B cell (primary cell): ENCODE results near the gene CNTN4. TPM values are rescaled to one million over a fixed set of nuclear protein-coding genes. Genes with fewer than 3 reads are reported as not detected.

Experiments
- ATAC-seq: fragments of 200-7000 bp; cut with Tn5 transposase; one replicate; pipeline ENCODE4 v1.10.0; 2021; ENCODE audit warnings: low read depth, mild to moderate bottlenecking, moderate number of reproducible peaks, moderate library complexity
- CTCF ChIA-PET: fragments of 350-600 bp; sonication (Branson Sonifier 250); formaldehyde crosslinking; loops from one replicate; lab custom pipeline; 2021; ENCODE audit warnings: antibody characterized with exemption, inconsistent platforms; lab: Charles Lee
- POLR2A ChIA-PET: fragments of 350-600 bp; sonication (Branson Sonifier 250); formaldehyde crosslinking; loops from one replicate; lab custom pipeline; 2021; ENCODE audit warnings: antibody characterized with exemption; lab: Charles Lee
- DNase-seq: peaks from one replicate; pipeline ENCODE4 v3.0.0; 2013
- H2AFZ ChIP-seq: 2 replicates; pipeline ENCODE4 v1.6.1; 2012; ENCODE audit warnings: mild to moderate bottlenecking, low read depth, low read length; ENCODE audit not compliant: insufficient read depth, poor library complexity, severe bottlenecking
- H3K27ac ChIP-seq, 2 donors: 1 replicate in 1 of 2; 2 replicates in 1 of 2; pipeline ENCODE4 v1.5.1; 2012 to 2013; ENCODE audit warnings: low read length in 2 of 2, mild to moderate bottlenecking in 2 of 2, moderate library complexity in 1 of 2
- H3K27me3 ChIP-seq, 4 experiments: fragments of 200-600 bp in 1 of 4; sonication (generic) in 1 of 4; replicated peaks in 1 of 4; 1 replicate in 2 of 4; 2 replicates in 2 of 4; pipeline versions ENCODE4 v1.6.1 to v1.7.0; 2013 to 2016; ENCODE audit warnings: low read length in 3 of 4, mild to moderate bottlenecking in 2 of 4, mixed read lengths in 1 of 4, moderate library complexity in 1 of 4; ENCODE audit not compliant: insufficient read depth in 4 of 4, control insufficient read depth in 3 of 4; ENCODE audit errors: control extremely low read depth in 1 of 4
- H3K36me3 ChIP-seq, 2 experiments: replicated peaks in 1 of 2; 1 replicate in 1 of 2; 2 replicates in 1 of 2; pipeline versions ENCODE4 v1.6.1 to v1.7.1; 2013; ENCODE audit warnings: low read length in 1 of 2; ENCODE audit not compliant: insufficient read depth in 2 of 2, control insufficient read depth in 1 of 2; ENCODE audit errors: control extremely low read depth in 1 of 2, extremely low read depth in 1 of 2
- H3K4me1 ChIP-seq, 2 donors: fragments of 200-600 bp in 1 of 2; sonication (generic) in 1 of 2; 1 replicate in 1 of 2; 2 replicates in 1 of 2; pipeline versions ENCODE4 v1.5.1 to v1.6.1; 2013 to 2017; ENCODE audit warnings: low read length in 2 of 2; ENCODE audit not compliant: control insufficient read depth in 2 of 2, insufficient read depth in 2 of 2
- H3K4me2 ChIP-seq: replicated peaks from 2 replicates; pipeline ENCODE3; 2012; ENCODE audit warnings: mild to moderate bottlenecking, low read depth, low read length; ENCODE audit not compliant: poor library complexity, severe bottlenecking
- H3K4me3 ChIP-seq, 5 experiments: fragments of 200-600 bp in 1 of 5; sonication (generic) in 1 of 5; 1 replicate in 3 of 5; 2 replicates in 2 of 5; pipeline versions ENCODE4 v1.5.1 to v1.7.0; 2011 to 2016; ENCODE audit warnings: low read length in 4 of 5, mild to moderate bottlenecking in 4 of 5, low read depth in 2 of 5, control low read depth in 1 of 5, moderate library complexity in 1 of 5; ENCODE audit not compliant: insufficient read depth in 1 of 5; ENCODE audit errors: control extremely low read depth in 1 of 5, extremely low read depth in 1 of 5
- H3K79me2 ChIP-seq: fragments of 200-600 bp; sonication (generic); one replicate; pipeline ENCODE4 v1.6.0; 2016; ENCODE audit warnings: low read length; ENCODE audit not compliant: control insufficient read depth, insufficient read depth
- H3K9ac ChIP-seq: fragments of 200-600 bp; sonication (generic); 2 replicates; pipeline ENCODE4 v1.6.1; 2017; ENCODE audit warnings: mild to moderate bottlenecking, low read length, moderate library complexity
- H3K9me3 ChIP-seq, 3 donors: one replicate each; pipeline versions ENCODE4 v1.6.1 to v1.7.1; 2013; ENCODE audit warnings: low read length in 2 of 3; ENCODE audit not compliant: control insufficient read depth in 2 of 3, insufficient read depth in 1 of 3; ENCODE audit errors: control extremely low read depth in 1 of 3
- H4K20me1 ChIP-seq: 2 replicates; pipeline ENCODE4 v1.6.0; 2012; ENCODE audit warnings: mild to moderate bottlenecking, low read length; ENCODE audit not compliant: insufficient read depth, control insufficient read depth, poor library complexity, severe bottlenecking
- H3K27ac Mint-ChIP-seq: one replicate; pipeline ENCODE4 v1.8.0; 2021; ENCODE audit warnings: mixed read lengths
- H3K27me3 Mint-ChIP-seq: one replicate; pipeline ENCODE4 v1.8.0; 2021; ENCODE audit warnings: mixed read lengths
- H3K4me1 Mint-ChIP-seq: one replicate; pipeline ENCODE4 v1.8.0; 2021; ENCODE audit warnings: mixed read lengths
- H3K4me3 Mint-ChIP-seq: one replicate; pipeline ENCODE4 v1.8.0; 2021; ENCODE audit warnings: mixed read lengths
- H3K9me3 Mint-ChIP-seq: one replicate; pipeline ENCODE4 v1.8.0; 2022; ENCODE audit warnings: mixed read lengths; ENCODE audit not compliant: insufficient read depth
- CTCF ChIP-seq: fragments of 200-600 bp; IDR thresholded peaks from one replicate; pipeline ENCODE4 v1.8.0; 2022; ENCODE audit warnings: antibody characterized with exemption, mild to moderate bottlenecking
- EZH2 ChIP-seq: IDR thresholded peaks from 2 replicates; pipeline ENCODE4 v1.6.1; 2012; ENCODE audit warnings: borderline replicate concordance, low read depth, mild to moderate bottlenecking, moderate library complexity, low read length; ENCODE audit not compliant: insufficient read depth, poor library complexity, severe bottlenecking
- WGBS: methylation state at CpG from one replicate; pipeline ENCODE4 v1.1.5; 2013; ENCODE audit warnings: missing lambda C conversion rate; ENCODE audit not compliant: insufficient coverage; 5-methylcytosine and 5-hydroxymethylcytosine counted together
- intact Hi-C: fragments of 100-400 bp; cut with micrococcal nuclease; formaldehyde crosslinking; loops from one replicate; pipeline ENCODE4 v1.10.0; 2022
- polyA plus RNA-seq: library from polyadenylated mRNA; depleted of rRNA; stranded (reverse); fragments of >200 nt; gene quantifications from 2 replicates; pipeline ENCODE4 v1.2.3, GENCODE V29; 2012
- total RNA-seq, 2 donors: library from RNA; stranded (reverse); fragments of 120-200 nt in 1 of 2; gene quantifications; 1 replicate in 1 of 2; 2 replicates in 1 of 2; pipeline versions ENCODE4 v1.2.3 to v1.2.4, GENCODE V29; 2013 to 2022

Gene CNTN4
- total and polyA plus RNA-seq, 2 donors (not counting 1 experiment from before 2014, with no cell fraction given) = 0.05 TPM; not detected in 1

GRCh38 chr3:2099779-2100191 lies 1.1 kb downstream of the CNTN4 start:
- Histone ChIP-seq H3K4me1 (no peaks in the 10 kb centered on the region), H2AFZ (no peak overlapping the region), H3K27ac (no peak overlapping the region), H3K4me2 (no peak overlapping the region), H4K20me1 (no peaks in the 10 kb centered on the region), H3K9me3 (peaks cover 0 to 3% (median 0%) of the 10 kb centered on the region in 3 donors), H3K4me3 (no peak overlapping the region), H3K79me2 (no peaks in the 10 kb centered on the region), H3K9ac (no peak overlapping the region), H3K36me3 (no peaks in the 10 kb centered on the region), H3K27me3 (peaks cover 0 to 23% (median 11%) of the 10 kb centered on the region in 4 experiments)
- intact Hi-C loops = no loop called here
- CTCF ChIA-PET = no interaction called here
- POLR2A ChIA-PET = no interaction called here
- H3K27me3 Mint-ChIP-seq = peaks cover 43% of the 10 kb centered on the region
- DNase-seq (no peak), ATAC-seq (no peak)
- H3K4me3 Mint-ChIP-seq = peak overlapping the region; percentile 57
- H3K27ac Mint-ChIP-seq = no peak overlapping the region
- 10% methylated on average over 16 of the region's 26 CpGs for WGBS
- no peaks in the 10 kb centered on the region for H3K9me3 Mint-ChIP-seq
- peaks cover 7% of the 10 kb centered on the region for H3K4me1 Mint-ChIP-seq
- TF ChIP-seq EZH2 (no peak), CTCF (no peak)

GRCh38 chr3:2106438-2106837 lies 7.8 kb downstream of the CNTN4 start:
- H3K36me3 ChIP-seq = no peaks in the 10 kb centered on the region
- H3K4me3 ChIP-seq = no peak overlapping the region
- no peaks in the 10 kb centered on the region for H3K27me3 ChIP-seq
- WGBS = 65% methylated on average over 6 of the region's 6 CpGs
- H3K27ac ChIP-seq = no peak overlapping the region
- peaks cover 0 to 8% (median 0%) of the 10 kb centered on the region in 3 donors for H3K9me3 ChIP-seq
- ChIA-PET CTCF (no interaction called here), POLR2A (no interaction called here)
- no peak overlapping the region for H3K9ac ChIP-seq
- Mint-ChIP-seq H3K27ac (no peak overlapping the region), H3K4me3 (no peak overlapping the region), H3K9me3 (no peaks in the 10 kb centered on the region), H3K27me3 (peaks cover 4% of the 10 kb centered on the region), H3K4me1 (no peaks in the 10 kb centered on the region)
- no peak for ATAC-seq
- no peak overlapping the region for H3K4me2 ChIP-seq
- H4K20me1 ChIP-seq = no peaks in the 10 kb centered on the region
- H3K4me1 ChIP-seq = no peaks in the 10 kb centered on the region
- DNase-seq = no peak
- no peaks in the 10 kb centered on the region for H3K79me2 ChIP-seq
- H2AFZ ChIP-seq = no peak overlapping the region
- intact Hi-C loops = no loop called here
- no peak for TF ChIP-seq CTCF
- no peak for TF ChIP-seq EZH2
